Fibroblast of the aortic adventitia (primary cell): ENCODE results near the gene BTBD3. TPM values are rescaled to one million over a fixed set of nuclear protein-coding genes. Genes with fewer than 3 reads are reported as not detected.

Source experiments
- DNase-seq: peaks from one replicate; pipeline ENCODE4 v3.0.0-alpha.2; 2010; ENCODE audit warnings: low read depth
- H3K4me3 ChIP-seq: 2 replicates; pipeline ENCODE4 v1.5.1; 2011; ENCODE audit warnings: low read depth, mild to moderate bottlenecking, control low read depth, low read length, moderate library complexity
- total RNA-seq: library from RNA; depleted of rRNA; stranded (reverse); fragments of >200 nt; gene quantifications from 2 replicates; pipeline ENCODE4 v1.2.3, GENCODE V29; 2012; ENCODE audit warnings: low replicate concordance
- TF ChIP-seq, protein P1 (sequence below): IDR thresholded peaks from 2 replicates; pipeline ENCODE4 v1.5.1; 2011; ENCODE audit warnings: mild to moderate bottlenecking, low read length, control low read depth, inconsistent platforms; ENCODE audit not compliant: insufficient read depth

The BTBD3 gene
- total RNA-seq, 1 donor: 23.6 TPM

DNA sequence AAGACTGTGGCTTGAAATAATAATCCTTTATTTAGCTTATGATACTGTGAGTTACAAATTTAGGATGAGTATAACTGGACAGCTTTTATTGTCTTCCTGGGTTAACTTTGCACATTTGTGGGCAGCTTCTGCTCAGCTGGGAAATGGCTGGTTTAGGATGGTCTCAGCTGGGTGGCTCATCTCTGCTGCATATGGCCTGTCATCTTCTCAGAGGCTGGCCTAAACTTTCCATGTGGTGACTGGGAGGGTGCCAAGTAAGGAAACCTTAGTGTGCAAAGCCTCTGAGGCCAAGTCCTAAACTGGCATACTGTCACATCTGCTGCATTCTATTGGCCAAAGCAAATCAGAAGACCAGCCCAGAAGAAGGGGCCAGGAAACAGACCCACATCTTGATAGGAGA, 40.2 kb downstream of the BTBD3 start:
- TF ChIP-seq, protein P1, sequence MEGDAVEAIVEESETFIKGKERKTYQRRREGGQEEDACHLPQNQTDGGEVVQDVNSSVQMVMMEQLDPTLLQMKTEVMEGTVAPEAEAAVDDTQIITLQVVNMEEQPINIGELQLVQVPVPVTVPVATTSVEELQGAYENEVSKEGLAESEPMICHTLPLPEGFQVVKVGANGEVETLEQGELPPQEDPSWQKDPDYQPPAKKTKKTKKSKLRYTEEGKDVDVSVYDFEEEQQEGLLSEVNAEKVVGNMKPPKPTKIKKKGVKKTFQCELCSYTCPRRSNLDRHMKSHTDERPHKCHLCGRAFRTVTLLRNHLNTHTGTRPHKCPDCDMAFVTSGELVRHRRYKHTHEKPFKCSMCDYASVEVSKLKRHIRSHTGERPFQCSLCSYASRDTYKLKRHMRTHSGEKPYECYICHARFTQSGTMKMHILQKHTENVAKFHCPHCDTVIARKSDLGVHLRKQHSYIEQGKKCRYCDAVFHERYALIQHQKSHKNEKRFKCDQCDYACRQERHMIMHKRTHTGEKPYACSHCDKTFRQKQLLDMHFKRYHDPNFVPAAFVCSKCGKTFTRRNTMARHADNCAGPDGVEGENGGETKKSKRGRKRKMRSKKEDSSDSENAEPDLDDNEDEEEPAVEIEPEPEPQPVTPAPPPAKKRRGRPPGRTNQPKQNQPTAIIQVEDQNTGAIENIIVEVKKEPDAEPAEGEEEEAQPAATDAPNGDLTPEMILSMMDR: no peak
- H3K4me3 ChIP-seq: no peak overlapping the region
- no peak for DNase-seq

DNA sequence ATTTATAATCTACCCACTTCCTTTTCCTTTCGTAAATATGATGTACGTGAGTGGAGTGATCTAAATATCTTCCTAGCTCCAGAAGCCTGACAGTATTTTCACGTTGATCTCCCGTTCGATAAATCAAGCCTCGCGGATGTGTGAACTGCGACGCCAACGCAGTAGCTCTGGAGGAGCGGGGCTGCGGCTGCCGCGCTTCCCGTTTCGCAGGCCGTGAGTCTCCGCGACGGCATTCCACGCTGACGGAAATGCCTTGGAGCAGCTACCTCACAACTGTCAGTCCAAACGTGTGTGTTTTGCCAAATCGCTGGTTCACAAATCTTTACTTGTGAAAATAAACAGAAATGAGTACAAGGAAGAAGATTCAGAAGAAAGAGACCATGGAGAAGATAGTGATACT, 41.2 kb downstream of the BTBD3 start:
- TF ChIP-seq, protein P1: no peak
- DNase-seq: no peak

DNA sequence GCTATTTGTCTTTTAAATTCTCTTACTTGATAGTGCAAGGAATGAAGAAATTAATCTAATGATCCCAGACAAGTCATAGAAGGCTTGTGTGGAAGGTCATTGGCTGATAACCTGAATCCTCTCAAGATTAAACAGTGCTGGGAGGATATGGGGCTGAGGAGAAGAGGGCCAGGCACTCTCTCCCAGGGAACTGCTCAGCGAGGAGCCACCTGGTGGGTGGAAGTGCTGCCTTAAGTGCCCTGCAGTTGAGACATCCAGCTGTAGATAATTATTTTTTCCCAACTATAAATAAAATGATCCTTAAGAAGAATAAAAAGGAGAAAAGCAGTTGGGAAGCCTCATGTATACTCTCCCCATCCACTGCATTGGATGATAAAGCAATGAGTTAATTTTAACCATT, 47.9 kb downstream of the BTBD3 start:
- no peak for DNase-seq
- no peak overlapping the region for H3K4me3 ChIP-seq
- TF ChIP-seq, protein P1: peak; percentile 8

More for the DNA sequence above, 41.2 kb downstream of the BTBD3 start:
- no peak overlapping the region for H3K4me3 ChIP-seq

DNA sequence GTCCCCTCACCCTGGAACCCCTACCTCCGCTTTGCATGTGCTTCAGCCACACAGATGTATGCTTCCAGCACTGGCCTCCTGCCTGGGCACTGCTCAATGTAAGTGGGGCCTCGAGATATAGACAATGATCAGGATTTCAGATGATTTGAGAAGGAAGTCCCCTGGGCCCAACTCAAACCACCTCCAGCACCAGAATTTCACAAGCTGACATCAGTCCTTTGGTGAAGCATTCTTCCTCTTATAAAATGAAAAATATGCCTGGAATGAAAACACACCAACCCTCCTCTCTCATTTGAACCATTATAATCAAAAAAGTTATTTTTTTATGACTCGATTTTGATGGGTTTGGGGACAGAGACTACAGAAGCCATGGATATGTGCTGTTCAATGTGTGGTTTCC, 48.5 kb downstream of the BTBD3 start:
- no peak for DNase-seq
- TF ChIP-seq, protein P1: no peak
- no peak overlapping the region for H3K4me3 ChIP-seq

DNA sequence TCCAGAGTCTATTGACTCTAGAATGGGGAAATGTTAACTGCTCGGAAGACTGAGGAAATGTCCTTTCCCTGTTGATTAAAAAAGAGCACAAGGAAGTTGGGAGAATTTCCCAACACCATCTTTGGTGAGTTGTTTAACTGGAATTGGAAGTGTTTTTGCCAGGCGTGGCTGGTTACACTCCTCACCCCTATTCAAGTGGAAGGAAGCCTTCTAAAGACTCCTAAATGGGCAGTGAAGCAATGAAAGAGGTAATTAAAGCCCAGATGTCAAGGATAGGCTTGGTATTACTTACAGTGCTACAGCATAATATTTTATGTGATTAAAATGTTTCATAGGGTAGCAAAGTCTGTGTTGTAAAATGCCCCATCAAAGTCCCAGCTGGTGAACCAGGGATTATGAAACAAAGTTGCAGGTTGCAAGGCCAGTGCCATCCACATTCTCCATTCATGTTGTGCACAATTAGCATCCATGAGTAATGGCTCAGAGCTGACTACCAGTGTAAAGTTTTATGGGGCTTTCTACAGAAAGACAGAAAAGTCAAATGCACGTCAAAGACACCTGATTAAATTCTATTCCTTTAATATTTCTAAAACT, 52.6 kb downstream of the BTBD3 start:
- no peak for DNase-seq
- TF ChIP-seq, protein P1: no peak
- no peak overlapping the region for H3K4me3 ChIP-seq

DNA sequence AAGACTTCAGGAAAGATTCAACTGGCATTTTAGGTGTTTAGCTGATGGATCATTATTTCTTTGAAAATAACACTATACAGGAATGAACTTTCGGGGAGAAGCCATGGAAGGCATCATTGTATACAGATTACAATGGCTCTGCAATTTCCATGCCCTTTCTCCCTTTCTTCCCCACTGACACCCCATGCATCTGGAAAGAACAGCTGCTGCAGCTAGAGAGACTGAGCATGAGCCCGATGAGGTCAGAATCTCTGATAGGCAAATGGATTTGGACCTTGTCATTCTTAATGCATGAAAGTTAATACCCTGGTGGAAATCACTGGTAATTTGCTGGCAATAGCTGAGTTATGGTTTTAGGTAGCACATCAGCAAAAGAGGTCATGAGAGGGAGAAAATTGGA, 54.8 kb downstream of the BTBD3 start:
- no peak for DNase-seq
- TF ChIP-seq, protein P1: no peak
- no peak overlapping the region for H3K4me3 ChIP-seq
